MM.1S (cell line): Measurements from ENCODE around the gene CDC20.
A peak's percentile ranks its signal among the peaks of the same experiment; 100 is the strongest.

Experiments
- CTCF ChIP-seq: fragments of 300-600 bp; sonication (generic); IDR thresholded peaks from 2 replicates; pipeline ENCODE4 v1.5.1; 2016; ENCODE audit warnings: antibody characterized with exemption, low read length, mixed read lengths
- EZH2 ChIP-seq: fragments of 300-600 bp; sonication (generic); optimal IDR thresholded peaks from 2 replicates; pipeline ENCODE3; 2017; ENCODE audit warnings: low read depth, mild to moderate bottlenecking, antibody characterized with exemption, low read length, mixed read lengths
- EZH2phosphoT487 ChIP-seq: fragments of 300-600 bp; sonication (generic); IDR thresholded peaks from 2 replicates; pipeline ENCODE4 v1.6.1; 2018; ENCODE audit warnings: antibody characterized with exemption, low read length

- peak; percentile 36 for TF ChIP-seq CTCF
- no peak for TF ChIP-seq EZH2
- no peak for TF ChIP-seq EZH2phosphoT487
These were observed 9.3 kb downstream of the CDC20 start, which contains the start of gene ELOVL1 for GRCh38 chr1:43367904-43368645.
